ENCODE results near the gene CNPY3. TPM values are rescaled to one million over a fixed set of nuclear protein-coding genes. Genes with fewer than 3 reads are reported as not detected.
"Not testable (repeated sequence)": the region's sequence is repeated elsewhere in the genome, so short reads cannot be mapped to it uniquely, and the experiment has no call there.

CNPY3 gene
- polyA plus RNA-seq (2014; cell fraction: cytosol; rRNA removed), result 84.3 and 90.7 TPM in 2 replicates
- polyA plus RNA-seq (2014; cell fraction: nucleus; rRNA removed), result 37.7 and 51.1 TPM in 2 replicates

DNA sequence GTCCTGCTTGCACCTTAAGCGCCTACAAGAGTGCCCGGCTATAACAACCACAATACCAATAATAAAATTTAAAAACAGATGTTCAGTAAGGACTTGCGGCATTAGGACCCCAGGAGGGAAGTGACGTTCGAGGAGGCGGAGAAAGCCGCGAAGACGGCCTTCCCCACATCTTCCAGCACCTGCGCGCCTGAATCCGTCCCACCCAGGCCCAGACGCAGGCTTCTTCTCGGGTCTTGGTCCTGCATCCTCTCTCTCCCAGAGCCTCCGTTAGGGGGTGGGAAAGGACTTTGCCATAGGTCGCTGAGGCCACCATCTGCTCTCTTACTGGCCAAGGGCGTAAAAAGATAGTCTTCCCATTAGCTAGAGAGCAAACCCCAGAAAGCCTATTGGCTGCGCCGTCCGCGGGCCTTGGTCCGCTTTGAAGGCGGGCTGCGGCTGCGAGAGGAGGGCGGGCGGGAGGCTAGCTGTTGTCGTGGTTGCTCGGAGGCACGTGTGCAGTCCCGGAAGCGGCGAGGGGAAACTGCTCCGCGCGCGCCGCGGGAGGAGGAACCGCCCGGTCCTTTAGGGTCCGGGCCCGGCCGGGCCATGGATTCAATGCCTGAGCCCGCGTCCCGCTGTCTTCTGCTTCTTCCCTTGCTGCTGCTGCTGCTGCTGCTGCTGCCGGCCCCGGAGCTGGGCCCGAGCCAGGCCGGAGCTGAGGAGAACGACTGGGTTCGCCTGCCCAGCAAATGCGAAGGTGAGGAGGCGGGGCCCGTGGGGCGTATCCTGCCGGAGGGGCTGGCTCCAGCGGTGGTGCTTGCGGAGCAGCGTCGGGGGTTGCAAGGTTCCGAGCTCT lies at the start of gene CNPY3:
TSS of gene CNPY3 (plus strand) at position 495 of the 835 bp plus-strand sequence. CDS start at position 586, 91 bp downstream.
- peak; percentile 100 for DNase-seq (ENCODE audit: low spot score)

DNA sequence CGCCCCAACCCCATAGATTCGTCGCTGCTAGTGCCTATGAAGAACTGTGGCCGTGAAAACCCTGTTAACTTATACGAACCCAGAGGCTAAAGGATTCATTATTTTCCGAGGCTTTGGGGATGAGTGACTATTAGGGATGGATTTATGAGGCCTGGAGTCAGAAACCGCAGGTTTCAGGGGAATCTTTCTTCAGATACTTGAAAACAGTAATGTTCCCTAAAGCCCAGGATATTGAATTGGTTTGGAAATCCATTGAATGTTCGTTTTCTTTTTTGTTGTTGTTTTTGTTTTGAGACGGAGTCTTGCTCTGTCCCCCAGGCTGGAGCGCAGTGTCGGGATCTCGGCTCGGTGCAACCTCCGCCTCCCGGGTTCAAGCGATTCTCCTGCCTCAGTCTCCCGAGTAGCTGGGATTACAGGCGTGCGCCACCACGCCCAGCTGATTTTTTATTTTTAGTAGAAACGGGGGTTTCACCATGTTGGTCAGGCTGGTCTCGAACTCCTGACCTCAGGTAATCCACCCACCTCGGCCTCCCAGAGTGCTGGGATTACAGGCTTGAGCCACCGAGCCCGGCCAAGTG lies 49.0 kb upstream of the CNPY3 start:
- not testable (repeated sequence) for DNase-seq (ENCODE audit: low spot score)

DNA sequence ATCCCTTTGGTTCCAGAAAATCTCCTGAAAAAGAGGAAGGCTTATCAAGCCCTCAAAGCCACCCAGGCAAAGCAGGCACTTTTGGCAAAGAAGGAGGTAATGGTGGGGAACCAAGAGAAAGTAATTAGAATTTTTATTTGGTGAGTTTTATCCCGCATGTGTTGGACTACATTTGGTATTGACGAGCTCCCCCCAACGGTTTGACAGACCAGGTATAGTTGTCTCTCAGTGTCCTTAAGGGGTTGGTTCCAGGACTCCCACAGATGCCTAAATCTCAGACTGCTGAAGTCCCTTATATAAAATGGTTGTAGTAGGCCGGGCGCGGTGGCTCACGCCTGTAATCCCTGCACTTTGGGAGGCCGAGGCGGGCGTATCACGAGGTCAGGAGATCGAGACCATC lies 48.4 kb upstream of the CNPY3 start:
- DNase-seq (ENCODE audit: low spot score), result not testable (repeated sequence)

DNA sequence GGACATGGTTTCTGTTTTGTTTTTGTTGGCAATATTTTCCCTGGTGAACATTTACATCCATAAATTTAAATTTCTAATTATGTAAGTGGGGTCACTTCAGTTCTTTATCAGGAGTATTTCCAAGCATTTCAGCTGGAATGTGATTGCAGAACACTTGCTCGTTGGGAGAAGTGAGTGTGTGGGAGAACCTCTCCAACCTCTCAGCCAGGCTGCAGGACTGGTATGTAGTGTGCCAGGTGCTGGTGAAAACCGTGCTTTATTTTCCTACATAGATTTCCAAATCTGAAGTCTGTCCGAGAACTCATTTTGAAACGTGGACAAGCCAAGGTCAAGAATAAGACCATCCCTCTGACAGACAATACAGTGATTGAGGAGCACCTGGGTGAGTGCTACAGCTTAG lies 43.6 kb upstream of the CNPY3 start:
- DNase-seq (ENCODE audit: low spot score), result no peak

DNA sequence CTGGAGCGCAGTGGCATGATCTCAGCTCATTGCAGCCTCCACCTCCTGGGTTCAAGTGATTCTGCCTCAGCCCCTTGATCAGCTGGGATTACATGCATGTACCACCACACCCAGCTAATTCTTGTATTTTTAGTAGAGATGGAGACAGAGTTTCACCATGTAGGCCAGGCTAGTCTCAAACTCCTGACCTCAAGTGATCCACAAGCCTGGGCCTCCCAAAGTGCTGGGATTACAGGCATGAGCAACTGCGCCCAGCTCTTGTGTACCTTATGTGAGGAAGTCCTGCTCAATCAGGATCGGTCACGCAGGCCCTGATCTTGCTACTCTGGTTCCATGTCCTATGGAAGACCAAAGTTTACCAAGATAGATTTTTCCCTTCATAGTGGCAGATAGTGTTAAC lies 41.1 kb upstream of the CNPY3 start:
- not testable (repeated sequence) for DNase-seq (ENCODE audit: low spot score)

DNA sequence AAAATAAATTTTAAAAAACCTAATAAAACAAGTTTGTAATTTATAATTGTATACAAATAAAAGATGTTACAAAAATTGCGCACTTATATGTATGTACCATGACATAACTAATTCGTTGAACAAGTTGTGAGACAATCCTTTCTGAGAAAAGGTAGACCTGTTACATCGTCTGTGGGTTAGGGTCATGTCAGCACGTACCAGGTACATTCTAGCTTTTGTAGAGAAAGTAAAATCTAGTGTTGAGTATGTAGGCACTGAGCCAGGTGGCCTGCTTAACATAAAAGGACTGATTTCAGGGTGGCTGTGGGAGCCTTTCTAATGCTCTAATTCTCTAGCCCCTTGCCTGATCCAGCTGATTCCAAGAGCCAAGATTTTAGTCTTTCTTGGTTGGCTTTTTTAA lies 39.5 kb upstream of the CNPY3 start:
- DNase-seq (ENCODE audit: low spot score), result no peak

DNA sequence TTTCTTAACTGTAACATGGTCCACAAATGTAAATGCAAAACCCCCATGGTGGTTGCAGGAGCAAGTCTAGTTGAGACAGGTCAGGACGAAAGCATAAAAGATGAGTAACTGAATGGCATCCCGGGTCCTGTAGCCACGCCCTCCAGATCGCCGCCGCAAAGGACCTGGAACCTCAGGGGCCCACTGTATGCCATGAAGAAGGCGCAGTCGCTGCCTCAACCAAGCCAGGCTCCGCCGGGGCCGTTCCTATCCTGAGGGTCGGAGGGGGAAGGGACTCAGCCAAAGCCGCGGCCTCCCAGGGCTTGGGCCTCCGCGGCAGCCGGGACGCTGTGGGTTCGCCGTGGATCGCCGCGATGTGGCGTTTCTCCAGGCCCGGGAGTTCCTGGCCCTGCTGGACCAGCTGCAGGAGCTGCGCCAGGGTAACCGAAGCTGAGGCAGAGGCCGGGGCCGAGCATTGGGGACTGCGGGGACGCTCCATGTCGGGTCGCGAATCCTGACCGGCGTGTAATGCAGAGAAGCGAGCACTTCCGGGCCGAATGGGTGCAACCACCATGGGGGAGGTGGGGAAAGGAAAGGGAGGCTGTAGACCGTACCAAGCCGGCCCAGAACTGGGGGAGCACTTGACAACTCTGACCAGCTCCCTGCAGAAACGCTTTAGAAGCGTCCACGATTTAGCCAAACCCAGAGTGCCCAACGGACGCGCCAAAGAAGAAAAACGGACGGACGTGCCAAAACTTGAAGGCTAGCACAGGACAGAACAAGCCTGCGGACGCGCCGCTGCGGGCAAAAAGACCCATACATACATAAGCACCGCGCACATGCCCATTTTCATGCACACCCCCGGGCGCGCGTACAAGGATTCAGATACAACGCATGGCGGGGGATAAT lies 38.7 kb upstream of the CNPY3 start:
- peak; percentile 96 for DNase-seq (ENCODE audit: low spot score)

DNA sequence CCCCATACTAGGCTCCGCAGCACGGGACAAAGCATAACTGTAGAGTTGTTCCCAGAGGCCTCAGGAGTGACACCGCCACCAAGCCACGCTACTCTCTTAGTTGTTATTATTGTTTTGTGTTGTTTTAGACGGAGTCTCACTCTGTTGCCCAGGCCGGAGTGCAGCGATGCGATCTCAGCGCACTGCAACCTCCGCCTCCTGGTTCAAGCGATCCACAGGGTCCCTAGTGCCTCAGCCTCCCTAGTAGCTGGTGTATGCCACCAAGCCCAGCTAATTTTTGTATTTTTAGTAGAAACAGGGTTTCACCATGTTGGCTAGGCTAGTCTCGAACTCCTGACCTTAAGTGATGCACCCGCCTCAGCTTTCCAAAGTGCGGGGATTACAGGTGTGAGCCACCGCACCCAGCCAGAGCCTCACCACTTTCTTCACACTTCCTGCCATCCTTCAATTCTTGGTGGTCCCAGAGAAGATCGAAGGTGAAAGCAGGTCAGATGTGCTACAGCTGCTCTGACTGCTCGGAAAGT lies 38.0 kb upstream of the CNPY3 start:
- DNase-seq (ENCODE audit: low spot score), result no peak

DNA sequence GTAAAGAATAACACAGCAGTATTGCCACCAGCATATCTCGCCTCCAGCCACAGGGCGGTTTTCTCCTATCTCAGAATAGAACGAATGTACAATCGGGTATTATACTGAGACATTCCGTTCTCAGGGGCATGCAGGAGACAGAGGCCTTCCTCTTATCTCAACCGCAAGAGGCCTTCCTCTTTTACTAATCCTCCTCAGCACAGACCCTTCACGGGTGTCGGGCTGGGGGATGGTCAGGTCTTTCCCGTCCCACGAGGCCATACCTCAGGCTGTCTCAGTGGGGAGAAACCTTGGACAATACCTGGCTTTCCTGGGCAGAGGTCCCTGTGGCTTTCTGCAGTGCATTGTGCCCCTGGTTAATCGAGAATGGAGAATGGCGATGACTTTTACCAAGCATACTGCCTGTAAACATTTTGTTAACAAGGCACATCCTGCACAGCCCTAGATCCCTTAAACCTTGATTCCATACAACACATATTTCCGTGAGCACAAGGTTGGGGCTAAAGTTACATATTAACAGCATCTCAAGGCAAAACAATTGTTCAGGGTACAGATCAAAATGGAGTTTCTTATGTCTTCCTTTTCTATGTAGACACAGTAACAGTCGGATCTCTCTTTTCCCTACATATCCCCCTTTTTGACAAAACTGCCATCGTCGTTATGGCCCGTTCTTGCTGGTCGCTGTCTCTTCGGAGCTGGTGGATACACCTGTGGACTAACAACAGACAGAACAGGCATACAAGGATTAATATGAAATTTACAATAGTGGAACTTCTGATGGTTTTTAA lies 35.0 kb upstream of the CNPY3 start:
- not testable (repeated sequence) for DNase-seq (ENCODE audit: low spot score)

DNA sequence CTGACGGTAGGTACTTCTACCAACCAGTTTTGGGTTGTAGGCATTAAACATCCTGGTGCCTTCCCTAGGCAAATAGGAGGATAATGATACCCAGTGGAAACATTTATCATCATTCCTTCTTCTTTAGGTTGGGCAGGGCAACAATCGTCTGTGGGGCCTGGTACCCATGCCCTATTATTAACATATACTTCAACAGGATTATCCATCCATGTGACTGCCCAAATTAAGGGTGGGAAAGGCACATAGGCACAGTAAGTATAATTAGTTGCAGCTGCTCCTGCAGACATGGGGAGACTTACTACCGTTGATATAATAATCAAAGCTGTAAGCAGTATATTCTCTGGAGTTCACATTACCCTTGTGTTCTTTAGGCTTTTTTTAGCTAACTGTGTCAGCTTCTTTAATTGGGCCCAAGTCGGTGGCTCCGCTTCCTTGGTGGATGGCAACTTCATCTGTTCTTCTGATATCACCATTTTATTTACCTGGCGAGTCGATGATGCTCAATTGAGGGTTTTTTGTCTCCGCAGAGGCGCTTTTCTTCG lies 33.0 kb upstream of the CNPY3 start:
- no peak for DNase-seq (ENCODE audit: low spot score)

DNA sequence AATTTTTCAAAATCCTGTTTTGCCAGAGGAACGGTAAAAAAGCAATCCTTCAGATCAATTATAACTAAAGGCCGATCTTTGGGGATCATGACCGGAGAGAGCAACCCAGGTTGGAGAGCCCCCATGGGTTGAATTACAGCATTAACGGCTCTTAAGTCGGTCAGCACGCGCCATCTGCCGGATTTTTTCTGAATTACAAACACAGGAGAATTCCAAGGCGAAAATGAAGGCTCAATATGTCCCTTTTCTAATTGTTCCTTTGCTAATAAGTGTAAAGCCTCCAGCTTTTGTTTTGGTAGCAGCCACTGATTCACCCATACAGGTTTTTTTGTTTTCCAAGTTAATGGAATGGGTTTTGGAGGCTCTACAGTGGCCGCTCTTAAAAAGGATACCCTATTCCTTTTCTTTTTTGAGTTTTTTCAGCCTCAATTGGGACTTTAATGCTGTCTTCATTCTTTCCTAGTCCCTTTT lies 30.4 kb upstream of the CNPY3 start:
- peak; percentile 73 for DNase-seq (ENCODE audit: low spot score)

DNA sequence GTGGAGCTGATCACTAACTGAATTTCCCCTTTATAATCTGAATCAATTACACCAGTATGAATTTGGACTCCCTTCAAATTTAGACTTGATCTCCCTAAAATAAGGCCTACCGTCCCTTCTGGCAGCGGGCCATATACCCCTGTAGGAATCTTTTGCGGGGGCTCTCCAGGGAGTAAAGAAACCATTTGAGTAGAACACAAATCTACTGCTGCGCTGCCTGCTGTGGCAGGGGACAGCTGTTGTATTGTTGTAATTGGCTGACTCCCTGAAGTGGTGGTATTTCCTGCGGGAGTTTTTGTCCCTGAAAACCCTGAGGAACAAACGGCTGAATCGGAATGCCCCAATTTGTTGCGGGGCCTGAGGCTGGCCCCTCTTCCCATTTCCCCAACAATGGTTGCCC lies 29.4 kb upstream of the CNPY3 start:
- DNase-seq (ENCODE audit: low spot score), result no peak

DNA sequence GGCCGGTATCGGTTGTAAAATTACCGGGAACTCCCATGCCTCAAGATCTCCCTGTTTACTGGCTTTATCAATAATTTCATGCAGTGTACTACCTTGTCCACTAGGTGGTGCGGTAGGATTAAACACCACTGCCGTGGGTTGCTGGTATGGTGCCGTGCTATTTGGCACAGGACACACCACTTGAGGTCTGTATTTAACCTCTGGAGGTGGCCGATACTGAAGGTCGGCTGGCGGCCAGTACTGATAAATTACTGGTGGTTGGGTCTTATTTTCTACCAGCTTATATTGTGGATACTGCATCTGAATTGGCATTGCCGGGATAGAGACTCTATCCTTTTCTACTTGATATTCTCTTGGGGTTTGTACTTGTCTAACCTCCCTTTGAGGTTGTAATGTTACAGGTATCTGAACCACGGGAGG lies 27.7 kb upstream of the CNPY3 start:
- peak; percentile 88 for DNase-seq (ENCODE audit: low spot score)

DNA sequence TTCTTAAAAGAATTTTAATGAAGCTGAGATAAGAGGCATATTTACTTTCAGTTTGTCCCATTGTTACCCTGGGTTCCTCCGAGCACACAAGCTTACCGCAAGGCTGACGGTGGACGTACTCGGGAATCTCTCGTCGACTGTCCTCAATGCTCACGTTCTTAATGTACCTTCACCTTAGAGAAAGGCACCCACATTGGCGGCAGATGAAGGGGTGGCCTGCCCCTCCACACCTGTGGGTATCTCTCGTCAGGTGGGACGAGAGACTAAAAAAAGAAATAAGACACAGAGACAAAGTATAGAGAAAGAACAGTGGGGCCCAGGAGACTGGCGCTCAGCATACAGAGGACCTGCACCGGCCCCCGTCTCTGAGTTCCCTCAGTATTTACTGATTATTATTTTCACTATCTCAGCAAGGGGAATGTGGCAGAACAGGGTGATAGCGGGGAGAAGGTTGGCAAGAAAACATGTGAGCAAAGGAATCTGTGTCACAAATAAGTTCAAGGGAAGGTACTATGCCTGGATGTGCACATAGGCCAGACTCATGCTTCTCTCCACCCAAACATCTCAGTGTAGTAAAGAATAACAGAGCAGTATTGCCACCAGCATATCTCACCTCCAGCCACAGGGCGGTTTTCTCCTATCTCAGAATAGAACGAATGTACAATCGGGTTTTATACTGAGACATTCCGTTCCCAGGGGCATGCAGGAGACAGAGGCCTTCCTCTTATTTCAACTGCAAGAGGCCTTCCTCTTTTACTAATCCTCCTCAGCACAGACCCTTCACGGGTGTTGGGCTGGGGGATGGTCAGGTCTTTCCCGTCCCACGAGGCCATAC lies 26.6 kb upstream of the CNPY3 start:
- not testable (repeated sequence) for DNase-seq (ENCODE audit: low spot score)

DNA sequence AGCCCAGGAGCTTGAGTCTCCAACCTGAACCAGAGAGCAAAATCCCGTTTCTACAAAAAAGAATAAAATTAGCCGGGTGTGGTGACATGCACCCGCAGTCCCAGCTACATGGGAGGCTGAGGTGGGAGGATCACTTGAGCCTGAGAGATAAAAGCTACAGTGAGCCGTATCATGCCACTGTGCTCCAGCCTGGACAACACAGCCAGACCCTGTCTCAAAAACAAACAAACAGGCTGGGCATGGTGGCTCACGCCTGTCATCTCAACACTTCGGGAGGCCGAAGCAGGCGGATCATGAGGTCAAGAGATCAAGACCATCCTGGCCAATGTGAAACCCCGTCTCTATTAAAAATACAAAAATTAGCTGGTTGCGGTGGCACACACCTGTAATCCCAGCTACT lies 24.8 kb upstream of the CNPY3 start:
- no peak for DNase-seq (ENCODE audit: low spot score)

DNA sequence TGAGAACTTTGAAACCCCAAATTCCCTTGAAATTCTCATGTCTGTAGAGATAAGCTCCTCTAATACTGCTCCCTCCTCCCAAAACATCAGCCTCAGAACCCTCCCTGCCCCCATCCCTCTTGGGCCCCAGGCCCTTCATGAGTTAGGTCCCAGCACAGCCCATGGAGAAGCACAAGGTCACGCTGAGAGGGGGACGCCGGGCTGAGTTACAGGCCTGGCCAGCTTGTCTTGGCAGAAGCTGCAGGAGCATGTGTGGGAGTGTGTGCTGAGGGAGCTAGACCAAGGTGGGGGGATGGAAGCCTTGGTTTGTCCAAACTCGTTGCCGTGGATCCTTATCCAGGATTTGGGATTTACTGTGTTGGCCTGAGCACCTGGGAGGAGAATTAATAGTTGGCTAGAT lies 21.9 kb upstream of the CNPY3 start:
- DNase-seq (ENCODE audit: low spot score), result no peak

DNA sequence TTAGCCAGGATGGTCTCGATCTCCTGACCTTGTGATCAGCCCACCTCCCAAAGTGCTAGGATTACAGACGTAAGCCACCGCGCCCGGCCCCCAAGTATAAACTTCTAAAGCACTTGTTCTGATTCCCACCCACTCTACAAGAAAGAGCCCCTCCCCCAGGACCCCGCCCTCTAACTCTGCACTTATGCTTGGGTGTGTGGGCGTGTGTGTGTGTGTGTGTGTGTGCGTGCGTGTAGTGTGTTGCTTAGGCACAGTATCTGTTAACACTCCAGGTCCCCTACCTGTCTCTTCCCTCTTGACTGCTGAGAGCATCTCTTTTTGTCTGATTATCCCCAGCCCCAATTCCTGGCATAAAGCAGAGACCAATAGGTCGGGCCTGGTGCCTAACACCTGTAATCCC lies 19.4 kb upstream of the CNPY3 start:
- DNase-seq (ENCODE audit: low spot score), result no peak

DNA sequence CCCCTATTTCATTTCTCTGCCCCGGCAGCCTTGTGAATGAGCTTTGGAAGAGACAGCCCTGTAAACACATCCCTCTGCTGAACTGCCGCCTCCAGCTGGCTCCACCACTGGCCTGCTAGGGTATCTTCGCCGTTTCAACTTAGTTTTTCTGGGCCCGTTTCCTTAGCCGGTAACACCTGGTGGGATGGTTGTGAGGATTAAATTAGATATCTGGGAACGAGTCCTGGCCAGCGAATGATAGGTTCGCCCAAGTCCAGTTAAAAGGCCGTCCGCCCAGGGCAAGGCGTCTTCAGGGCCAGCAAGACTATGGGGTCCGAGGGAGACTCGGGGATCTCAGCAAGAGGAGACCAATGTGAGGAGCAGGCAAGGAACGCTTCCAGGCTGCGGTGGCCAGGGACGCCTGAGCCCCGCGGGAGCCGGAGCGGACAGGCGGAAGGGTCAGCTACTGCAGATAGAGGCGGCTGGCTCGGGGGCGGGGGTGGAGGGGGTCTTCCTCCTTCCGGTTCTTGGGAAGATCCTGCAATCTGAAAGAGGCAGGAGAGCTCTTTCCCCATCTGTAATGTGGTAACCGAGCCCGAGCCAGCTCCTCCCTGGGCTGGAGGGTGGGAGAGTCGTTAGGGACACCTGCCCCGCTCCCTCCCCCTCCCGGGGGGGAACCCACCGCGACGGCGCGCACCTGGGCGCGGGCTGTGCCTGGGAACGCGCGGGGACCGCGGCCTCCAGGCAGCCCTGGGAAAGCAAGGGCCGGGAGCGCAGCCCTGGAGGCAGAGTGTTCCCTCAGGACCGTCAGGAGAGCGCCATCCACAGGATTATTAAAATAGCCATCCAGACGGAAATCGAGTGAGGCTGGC lies 17.9 kb upstream of the CNPY3 start:
- peak; percentile 41 for DNase-seq (ENCODE audit: low spot score)

DNA sequence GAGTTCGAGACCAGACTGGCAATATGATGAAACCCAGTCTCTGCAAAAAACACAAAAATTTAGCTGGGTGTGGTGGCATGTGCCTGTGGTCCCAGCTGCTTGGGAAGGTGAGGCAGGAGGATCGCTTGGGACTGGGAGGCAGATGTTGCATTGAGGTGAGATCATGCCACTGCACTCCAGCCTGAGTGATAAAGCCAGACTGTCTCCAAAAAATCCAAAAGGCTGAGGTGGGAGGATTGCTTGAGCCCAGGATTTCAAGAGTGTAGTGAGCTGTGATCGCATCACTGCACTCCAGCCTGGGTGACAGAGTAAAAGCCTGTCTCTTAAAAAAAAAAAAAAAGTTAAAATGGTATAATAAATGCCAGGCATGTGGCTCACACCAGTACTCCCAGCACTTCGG lies 14.7 kb upstream of the CNPY3 start:
- no peak for DNase-seq (ENCODE audit: low spot score)

Data from SK-N-DZ (cell line).